Measurements from ENCODE around the gene RABGAP1. TPM values are rescaled to one million over a fixed set of nuclear protein-coding genes. Genes with fewer than 3 reads are reported as not detected.

Gene RABGAP1
- total RNA-seq, 1 donor from 2014 or later = 80.2 TPM

- Mint-ChIP-seq H3K9me3 (ENCODE audit: unreplicated experiment) (no peaks in the 10 kb centered on the region), H3K4me1 (ENCODE audit: low read depth, unreplicated experiment) (peaks cover 3% of the 10 kb centered on the region), H3K4me3 (ENCODE audit: unreplicated experiment) (no peak overlapping the region), H3K36me3 (ENCODE audit: unreplicated experiment) (no peaks in the 10 kb centered on the region), H3K27ac (ENCODE audit: unreplicated experiment) (no peak overlapping the region), H3K27me3 (ENCODE audit: unreplicated experiment) (no peaks in the 10 kb centered on the region)
- DNase-seq = no peak
- no peak for TF ChIP-seq CTCF (IDR thresholded peaks at IDR 0.05; ENCODE audit: partially characterized antibody, unreplicated experiment)
These were observed 194.6 kb downstream of the RABGAP1 start for GRCh38 chr9:123135430-123135829.

DNA sequence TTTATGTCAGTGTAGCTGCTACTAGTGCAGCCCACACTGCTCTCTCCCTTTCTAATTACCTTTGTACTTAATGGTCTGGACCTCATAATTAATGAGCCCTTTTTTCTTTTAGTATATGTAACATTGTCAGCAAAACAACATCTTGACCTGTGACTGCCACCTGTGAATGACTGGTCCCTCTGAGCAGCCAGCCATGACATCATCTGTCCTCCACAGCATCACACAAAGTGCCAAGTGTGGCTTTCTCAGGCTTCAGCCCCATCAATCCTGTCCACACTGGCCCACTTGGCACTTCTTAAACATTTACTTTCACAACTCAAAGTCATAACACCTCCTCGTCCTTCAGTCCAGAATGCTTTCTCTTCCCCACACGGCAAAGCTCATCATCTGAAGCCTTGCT is 197.3 kb downstream of the RABGAP1 start:
- no peak overlapping the region for H3K27ac Mint-ChIP-seq (ENCODE audit: unreplicated experiment)
- DNase-seq = no peak

GRCh38 chr9:123149067-123149466 is 208.2 kb downstream of the RABGAP1 start:
- Mint-ChIP-seq H3K27me3 (ENCODE audit: unreplicated experiment) (no peaks in the 10 kb centered on the region), H3K36me3 (ENCODE audit: unreplicated experiment) (no peaks in the 10 kb centered on the region), H3K4me3 (ENCODE audit: unreplicated experiment) (no peak overlapping the region), H3K4me1 (ENCODE audit: low read depth, unreplicated experiment) (no peaks in the 10 kb centered on the region), H3K9me3 (ENCODE audit: unreplicated experiment) (no peaks in the 10 kb centered on the region), H3K27ac (ENCODE audit: unreplicated experiment) (no peak overlapping the region)
- no peak for TF ChIP-seq CTCF (IDR thresholded peaks at IDR 0.05; ENCODE audit: partially characterized antibody, unreplicated experiment)
- no peak for DNase-seq

More for the DNA sequence above, 197.3 kb downstream of the RABGAP1 start:
- TF ChIP-seq CTCF (IDR thresholded peaks at IDR 0.05; ENCODE audit: partially characterized antibody, unreplicated experiment) = no peak
- H3K36me3 Mint-ChIP-seq (ENCODE audit: unreplicated experiment) = no peaks in the 10 kb centered on the region
- peaks cover 3% of the 10 kb centered on the region for H3K4me1 Mint-ChIP-seq (ENCODE audit: low read depth, unreplicated experiment)
- no peak overlapping the region for H3K4me3 Mint-ChIP-seq (ENCODE audit: unreplicated experiment)
- H3K9me3 Mint-ChIP-seq (ENCODE audit: unreplicated experiment) = no peaks in the 10 kb centered on the region
- no peaks in the 10 kb centered on the region for H3K27me3 Mint-ChIP-seq (ENCODE audit: unreplicated experiment)

- Mint-ChIP-seq H3K27me3 (ENCODE audit: unreplicated experiment) (no peaks in the 10 kb centered on the region), H3K9me3 (ENCODE audit: unreplicated experiment) (no peaks in the 10 kb centered on the region), H3K36me3 (ENCODE audit: unreplicated experiment) (no peaks in the 10 kb centered on the region), H3K4me1 (ENCODE audit: low read depth, unreplicated experiment) (no peaks in the 10 kb centered on the region), H3K27ac (ENCODE audit: unreplicated experiment) (no peak overlapping the region), H3K4me3 (ENCODE audit: unreplicated experiment) (no peak overlapping the region)
- TF ChIP-seq CTCF (IDR thresholded peaks at IDR 0.05; ENCODE audit: partially characterized antibody, unreplicated experiment) = no peak
- no peak for DNase-seq
These were observed 210.1 kb downstream of the RABGAP1 start for GRCh38 chr9:123150708-123151503.

Other genes with a start within 250 kb of the RABGAP1 start
- not detected for gene OR1L4, start 217.0 kb upstream of the RABGAP1 start, total RNA-seq (ENCODE audit: unreplicated experiment)
- gene OR1L6, start 198.7 kb upstream of the RABGAP1 start, total RNA-seq (ENCODE audit: unreplicated experiment) = not detected
- not detected for gene OR5C1, start 152.1 kb upstream of the RABGAP1 start, total RNA-seq (ENCODE audit: unreplicated experiment)
- gene OR1K1, start 140.9 kb upstream of the RABGAP1 start, total RNA-seq (ENCODE audit: unreplicated experiment) = not detected
- 27.6 TPM for gene PDCL, start 112.4 kb upstream of the RABGAP1 start, total RNA-seq (ENCODE audit: unreplicated experiment)
- gene RC3H2, start 35.7 kb upstream of the RABGAP1 start, total RNA-seq (ENCODE audit: unreplicated experiment) = 71.7 TPM
- 10.2 TPM for gene ZBTB6, start 27.7 kb upstream of the RABGAP1 start, total RNA-seq (ENCODE audit: unreplicated experiment)
- 10.2 TPM for gene ZBTB26, start 9.5 kb upstream of the RABGAP1 start, total RNA-seq (ENCODE audit: unreplicated experiment)
- gene GPR21, start 92.6 kb downstream of the RABGAP1 start, total RNA-seq (ENCODE audit: unreplicated experiment) = 3.8 TPM

Measured in glutamatergic neuron (in vitro differentiated cells).